GM12878 (cell line): Measurements from ENCODE around the gene ARHGAP21. TPM values are rescaled to one million over a fixed set of nuclear protein-coding genes. Genes with fewer than 3 reads are reported as not detected.

Experiments
- ATAC-seq: fragments of 200-7000 bp; cut with Tn5 transposase; 3 replicates; pipeline ENCODE4 v1.9.1; 2020; ENCODE audit warnings: mild to moderate bottlenecking, moderate library complexity
- BruUV-seq: library from RNA; stranded (reverse); fragments of 400-500 nt; replicated peaks from 2 replicates; lab custom pipeline; 2021; lab: Mats Ljungman, UMichigan
- CTCF ChIA-PET: fragments of 300-600 bp; sonication (Branson Sonifier 250); formaldehyde crosslinking; extraction: SDS; loops from one replicate; lab custom pipeline; 2021; ENCODE audit warnings: inconsistent platforms; lab: Yijun Ruan, JAX
- POLR2A ChIA-PET: fragments of 350-600 bp; formaldehyde crosslinking; extraction: SDS; loops from one replicate; lab custom pipeline; 2021; ENCODE audit warnings: inconsistent platforms; lab: Charles Lee
- RAD21 ChIA-PET: fragments of 300-600 bp; sonication (Branson Sonifier 250); formaldehyde crosslinking; loops from one replicate; lab custom pipeline; 2023; ENCODE audit warnings: antibody characterized with exemption; ENCODE audit not compliant: unreplicated experiment; lab: Charles Lee
- SMC1A ChIA-PET: fragments of 300-600 bp; sonication (Branson Sonifier 250); formaldehyde crosslinking; loops from one replicate; lab custom pipeline; 2023; ENCODE audit not compliant: unreplicated experiment, uncharacterized antibody; lab: Charles Lee
- DNase-seq: peaks from one replicate; pipeline ENCODE4 v3.0.0-alpha.2; 2011; ENCODE audit warnings: low read depth, low spot score
- FAIRE-seq: peaks from 3 replicates; lab custom pipeline; 2011; peaks lifted over from hg19 to GRCh38; lab: Jason Lieb, UNC
- H2AFZ ChIP-seq: 2 replicates; pipeline ENCODE4 v1.6.0; 2011; ENCODE audit warnings: low read depth, low read length, control low read depth; ENCODE audit not compliant: control insufficient read depth
- H3K27ac ChIP-seq: 2 replicates; pipeline ENCODE4 v1.5.1; 2011; ENCODE audit warnings: control low read depth; ENCODE audit not compliant: control insufficient read depth, insufficient read depth
- H3K27me3 ChIP-seq, 2 experiments: replicated peaks in 1 of 2; 2 replicates each; pipeline versions ENCODE4 v1.6.0 to v1.6.1; 2011; ENCODE audit warnings: low read length in 1 of 2; ENCODE audit not compliant: control insufficient read depth in 2 of 2, insufficient read depth in 2 of 2
- H3K36me3 ChIP-seq, 2 experiments: 2 replicates each; pipeline ENCODE4 v1.5.1; 2011; ENCODE audit warnings: low read length in 1 of 2; ENCODE audit not compliant: control insufficient read depth in 2 of 2, insufficient read depth in 2 of 2
- H3K4me1 ChIP-seq: 2 replicates; pipeline ENCODE4 v1.6.1; 2011; ENCODE audit warnings: mild to moderate bottlenecking, low read length, moderate library complexity, mixed read lengths; ENCODE audit not compliant: control insufficient read depth, insufficient read depth
- H3K4me2 ChIP-seq: 2 replicates; pipeline ENCODE4 v1.6.0; 2011; ENCODE audit warnings: control low read depth; ENCODE audit not compliant: control insufficient read depth, insufficient read depth
- H3K4me3 ChIP-seq: fragments of 200-600 bp; sonication (generic); 2 replicates; pipeline ENCODE4 v1.5.1; 2016
- H3K79me2 ChIP-seq: 2 replicates; pipeline ENCODE4 v1.6.0; 2011; ENCODE audit warnings: low read length; ENCODE audit not compliant: control insufficient read depth, insufficient read depth
- H3K9ac ChIP-seq: 2 replicates; pipeline ENCODE4 v1.8.0; 2011; ENCODE audit warnings: low read length, control low read depth, mixed read lengths; ENCODE audit not compliant: control insufficient read depth, insufficient read depth
- H3K9me3 ChIP-seq: replicated peaks from 3 replicates; pipeline ENCODE4 v1.5.1; 2011; ENCODE audit warnings: mild to moderate bottlenecking, low read length; ENCODE audit not compliant: control insufficient read depth, insufficient read depth
- H4K20me1 ChIP-seq: 2 replicates; pipeline ENCODE4 v1.6.0; 2011; ENCODE audit not compliant: control insufficient read depth, insufficient read depth
- BMI1 ChIP-seq: fragments of 450-650 bp; IDR thresholded peaks from 2 replicates; pipeline ENCODE4 v1.6.1; 2016; ENCODE audit warnings: mild to moderate bottlenecking, moderate library complexity, borderline replicate concordance
- CBX3 ChIP-seq: fragments of 200-600 bp; sonication (generic); IDR thresholded peaks from 2 replicates; pipeline ENCODE4 v1.6.1; 2016; ENCODE audit warnings: low read depth, borderline replicate concordance
- CHD4 ChIP-seq: fragments of 200-600 bp; sonication (generic); IDR thresholded peaks from 2 replicates; pipeline ENCODE4 v1.6.1; 2016; ENCODE audit warnings: mild to moderate bottlenecking
- FOS ChIP-seq: IDR thresholded peaks from 3 replicates; pipeline ENCODE4 v1.6.1; 2011; ENCODE audit warnings: borderline replicate concordance; ENCODE audit not compliant: insufficient read length; ENCODE audit errors: extremely low read depth
- IKZF1 ChIP-seq: fragments of 450-650 bp; conservative IDR thresholded peaks from 2 replicates; pipeline ENCODE4 v1.6.1; 2017; ENCODE audit warnings: antibody characterized with exemption, mild to moderate bottlenecking
- KAT2A ChIP-seq: conservative IDR thresholded peaks from 2 replicates; pipeline ENCODE4 v1.6.1; 2011; ENCODE audit warnings: low read depth, low read length; ENCODE audit not compliant: control insufficient read depth
- KLF5 ChIP-seq: fragments of 450-650 bp; IDR thresholded peaks from 2 replicates; pipeline ENCODE4 v1.6.1; 2014; ENCODE audit warnings: mild to moderate bottlenecking; ENCODE audit not compliant: partially characterized antibody
- NRF1 ChIP-seq: conservative IDR thresholded peaks from 2 replicates; pipeline ENCODE4 v1.6.1; 2011; ENCODE audit warnings: mild to moderate bottlenecking, low read depth, low read length, improper control_type of control experiment
- SRF ChIP-seq, 2 experiments: IDR thresholded peaks; 2 replicates each; pipeline ENCODE4 v1.6.1; 2011; ENCODE audit warnings: low read depth in 2 of 2, low read length in 2 of 2, mild to moderate bottlenecking in 1 of 2, moderate library complexity in 1 of 2
- STAT3 ChIP-seq: IDR thresholded peaks from 2 replicates; pipeline ENCODE4 v1.6.1; 2011; ENCODE audit warnings: low read depth, low read length, improper control_type of control experiment
- SUZ12 ChIP-seq: fragments of 200-600 bp; sonication (generic); IDR thresholded peaks from one replicate; pipeline ENCODE4 v1.6.1; 2018; ENCODE audit warnings: antibody characterized with exemption, mild to moderate bottlenecking; ENCODE audit not compliant: unreplicated experiment
- TAF1 ChIP-seq: IDR thresholded peaks from 2 replicates; pipeline ENCODE4 v1.6.1; 2011; ENCODE audit warnings: mild to moderate bottlenecking, low read depth, low read length, borderline replicate concordance
- USF2 ChIP-seq: IDR thresholded peaks from 2 replicates; pipeline ENCODE4 v1.6.1; 2011; ENCODE audit warnings: low read depth, low read length, improper control_type of control experiment, borderline replicate concordance
- YY1 ChIP-seq: IDR thresholded peaks from 2 replicates; pipeline ENCODE4 v1.6.1; 2011; ENCODE audit warnings: low read depth, mild to moderate bottlenecking, low read length
- ZNF622 ChIP-seq: fragments of 450-650 bp; IDR thresholded peaks from 2 replicates; pipeline ENCODE4 v1.6.1; 2017; ENCODE audit warnings: mild to moderate bottlenecking, inconsistent platforms
- ZZZ3 ChIP-seq: IDR thresholded peaks from 2 replicates; pipeline ENCODE4 v1.6.1; 2011; ENCODE audit warnings: low read depth; ENCODE audit not compliant: control insufficient read depth, insufficient read length
- WGBS: methylation state at CpG from one replicate; pipeline ENCODE4 v1.1.6; 2016; ENCODE audit warnings: low lambda C conversion rate; ENCODE audit not compliant: insufficient replicate concordance, insufficient coverage; ENCODE audit errors: missing lambda C conversion rate; 5-methylcytosine and 5-hydroxymethylcytosine counted together
- in situ Hi-C: fragments of 300-500 bp; cut with MboI; formaldehyde crosslinking; loops from 9 replicates; pipeline ENCODE4 v1.14.3; 2018; ENCODE audit warnings: mixed read lengths
- intact Hi-C: fragments of 100-400 bp; cut with micrococcal nuclease; formaldehyde crosslinking; loops from one replicate; pipeline ENCODE4 v1.14.2; 2022; ENCODE audit not compliant: unreplicated experiment
- polyA plus RNA-seq, 11 experiments: library from polyadenylated mRNA; depleted of rRNA in 4 of 11; unstranded in 6 of 11; stranded (reverse) in 5 of 11; fragments of >200 nt; fragmentation: Nextera tagmentation in 4 of 11; fragmentation: Illumina TruSeq in 1 of 11; extraction: Ambion mirVana in 4 of 11; extraction: Trizol in 1 of 11; gene quantifications; 1 replicate in 1 of 11; 2 replicates in 10 of 11; pipeline versions ENCODE4 v1.2.1 to v1.2.3, GENCODE V29; 2011 to 2016; ENCODE audit warnings: inconsistent platforms in 2 of 11, missing spikeins in 2 of 11, low read depth in 1 of 11
- total RNA-seq, 4 experiments: library from RNA; depleted of rRNA in 3 of 4; stranded (reverse); fragments of >200 nt in 3 of 4; fragmentation: Illumina TruSeq in 1 of 4; extraction: Trizol in 1 of 4; gene quantifications; 2 replicates each; pipeline versions ENCODE4 v1.2.1 to v1.2.3, GENCODE V29; 2013 to 2021
- TF ChIP-seq, protein P1 (sequence below): fragments of 150-350 bp; IDR thresholded peaks from 2 replicates; pipeline ENCODE4 v1.6.1; 2014; ENCODE audit warnings: mild to moderate bottlenecking, low read depth, low read length
- TF ChIP-seq, protein P2 (sequence below): fragments of 450-650 bp; IDR thresholded peaks from 2 replicates; pipeline ENCODE4 v1.6.1; 2017; ENCODE audit warnings: antibody characterized with exemption, mild to moderate bottlenecking, moderate library complexity

ARHGAP21 gene
- total and polyA plus RNA-seq, 10 of the 15 experiments (the other 5 are each of a cell fraction or from before 2014, with no cell fraction given), result 11.7 to 103 (median 37.6) TPM

- no peaks in the 10 kb centered on the region for H3K79me2 ChIP-seq
- no peak for ATAC-seq
- no peak for TF ChIP-seq CHD4
- no peak for TF ChIP-seq ZNF622
- no peak for TF ChIP-seq NRF1
- TF ChIP-seq KLF5, result no peak
- TF ChIP-seq, protein P1, sequence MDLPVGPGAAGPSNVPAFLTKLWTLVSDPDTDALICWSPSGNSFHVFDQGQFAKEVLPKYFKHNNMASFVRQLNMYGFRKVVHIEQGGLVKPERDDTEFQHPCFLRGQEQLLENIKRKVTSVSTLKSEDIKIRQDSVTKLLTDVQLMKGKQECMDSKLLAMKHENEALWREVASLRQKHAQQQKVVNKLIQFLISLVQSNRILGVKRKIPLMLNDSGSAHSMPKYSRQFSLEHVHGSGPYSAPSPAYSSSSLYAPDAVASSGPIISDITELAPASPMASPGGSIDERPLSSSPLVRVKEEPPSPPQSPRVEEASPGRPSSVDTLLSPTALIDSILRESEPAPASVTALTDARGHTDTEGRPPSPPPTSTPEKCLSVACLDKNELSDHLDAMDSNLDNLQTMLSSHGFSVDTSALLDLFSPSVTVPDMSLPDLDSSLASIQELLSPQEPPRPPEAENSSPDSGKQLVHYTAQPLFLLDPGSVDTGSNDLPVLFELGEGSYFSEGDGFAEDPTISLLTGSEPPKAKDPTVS, result no peak
- no peak for TF ChIP-seq ZZZ3
- TF ChIP-seq TAF1, result no peak
- no peak for TF ChIP-seq SRF (IDR thresholded peaks at IDR 0.05; ENCODE audit: low read depth in 2 of 2, low read length in 2 of 2)
- no peak for TF ChIP-seq USF2
- TF ChIP-seq BMI1, result no peak
- TF ChIP-seq KAT2A, result no peak
- no peak for TF ChIP-seq IKZF1
- no peak for TF ChIP-seq YY1
- no peak for TF ChIP-seq SUZ12
- TF ChIP-seq, protein P2, sequence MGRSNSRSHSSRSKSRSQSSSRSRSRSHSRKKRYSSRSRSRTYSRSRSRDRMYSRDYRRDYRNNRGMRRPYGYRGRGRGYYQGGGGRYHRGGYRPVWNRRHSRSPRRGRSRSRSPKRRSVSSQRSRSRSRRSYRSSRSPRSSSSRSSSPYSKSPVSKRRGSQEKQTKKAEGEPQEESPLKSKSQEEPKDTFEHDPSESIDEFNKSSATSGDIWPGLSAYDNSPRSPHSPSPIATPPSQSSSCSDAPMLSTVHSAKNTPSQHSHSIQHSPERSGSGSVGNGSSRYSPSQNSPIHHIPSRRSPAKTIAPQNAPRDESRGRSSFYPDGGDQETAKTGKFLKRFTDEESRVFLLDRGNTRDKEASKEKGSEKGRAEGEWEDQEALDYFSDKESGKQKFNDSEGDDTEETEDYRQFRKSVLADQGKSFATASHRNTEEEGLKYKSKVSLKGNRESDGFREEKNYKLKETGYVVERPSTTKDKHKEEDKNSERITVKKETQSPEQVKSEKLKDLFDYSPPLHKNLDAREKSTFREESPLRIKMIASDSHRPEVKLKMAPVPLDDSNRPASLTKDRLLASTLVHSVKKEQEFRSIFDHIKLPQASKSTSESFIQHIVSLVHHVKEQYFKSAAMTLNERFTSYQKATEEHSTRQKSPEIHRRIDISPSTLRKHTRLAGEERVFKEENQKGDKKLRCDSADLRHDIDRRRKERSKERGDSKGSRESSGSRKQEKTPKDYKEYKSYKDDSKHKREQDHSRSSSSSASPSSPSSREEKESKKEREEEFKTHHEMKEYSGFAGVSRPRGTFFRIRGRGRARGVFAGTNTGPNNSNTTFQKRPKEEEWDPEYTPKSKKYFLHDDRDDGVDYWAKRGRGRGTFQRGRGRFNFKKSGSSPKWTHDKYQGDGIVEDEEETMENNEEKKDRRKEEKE, result no peak
- no peak for TF ChIP-seq FOS
- no peak for TF ChIP-seq CBX3
- TF ChIP-seq STAT3, result no peak
- no peak for DNase-seq
- no peak overlapping the region for H3K4me3 ChIP-seq
- no peak overlapping the region for H2AFZ ChIP-seq
- ChIA-PET POLR2A (no interaction called here), RAD21 (interaction anchor here (1.4 kb wide), 1 partner anchor 559 kb away, joined by 3 read pairs; no protein-coding TSS in a partner anchor), SMC1A (interaction anchor here (1.2 kb wide), 1 partner anchor 560 kb away, joined by 4 read pairs; no protein-coding TSS in a partner anchor), CTCF (interaction anchor here (0.6 to 1.0 kb wide), 4 partner anchors 36 to 1239 kb away, joined by 3 to 4 read pairs (median 3); no protein-coding TSS in a partner anchor)
- no peak overlapping the region for H3K27ac ChIP-seq
- no TSS peak for BruUV-seq
- H3K9ac ChIP-seq, result no peak overlapping the region
- no peaks in the 10 kb centered on the region for H3K4me1 ChIP-seq
- in situ Hi-C loops, result loop anchor here (10.0 kb wide), 1 partner anchor 559 kb away; no protein-coding TSS in a partner anchor
- no peaks in the 10 kb centered on the region for H3K36me3 ChIP-seq
- no peak for FAIRE-seq
- no peaks in the 10 kb centered on the region; a peak in 1 of 4 replicates for H3K27me3 ChIP-seq
- intact Hi-C loops, result no loop called here
- 10% methylated on average over 7 of the region's 7 CpGs for WGBS
- no peaks in the 10 kb centered on the region for H4K20me1 ChIP-seq
- no peaks in the 10 kb centered on the region for H3K9me3 ChIP-seq
- no peak overlapping the region for H3K4me2 ChIP-seq
Measured at GRCh38 chr10:24554036-24554435, 169.7 kb downstream of the ARHGAP21 start.
